ENCODE data around the gene SH3GL2. TPM values are rescaled to one million over a fixed set of nuclear protein-coding genes. Genes with fewer than 3 reads are reported as not detected.

Gene SH3GL2
- total RNA-seq, 1 donor from 2014 or later, result not detected

DNA sequence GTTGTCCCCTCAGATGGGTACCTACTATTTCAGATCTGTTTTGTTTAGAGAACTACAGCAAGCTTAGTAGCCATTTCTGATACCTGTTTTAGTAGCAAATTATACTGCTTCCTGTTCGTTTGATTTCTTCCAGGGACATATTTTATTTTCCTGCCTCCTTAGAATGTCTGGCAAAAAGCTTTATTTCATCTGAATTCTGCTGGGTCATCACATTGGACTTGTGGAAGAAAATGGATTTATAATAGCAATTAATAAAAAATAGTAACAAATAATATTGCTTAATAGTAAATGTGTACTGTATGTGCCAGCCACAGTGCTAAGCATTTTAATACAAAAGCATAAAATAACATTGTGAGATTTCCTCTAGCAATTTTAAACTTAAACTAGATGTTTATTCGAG, 79.4 kb downstream of the SH3GL2 start:
- TF ChIP-seq, protein P1, sequence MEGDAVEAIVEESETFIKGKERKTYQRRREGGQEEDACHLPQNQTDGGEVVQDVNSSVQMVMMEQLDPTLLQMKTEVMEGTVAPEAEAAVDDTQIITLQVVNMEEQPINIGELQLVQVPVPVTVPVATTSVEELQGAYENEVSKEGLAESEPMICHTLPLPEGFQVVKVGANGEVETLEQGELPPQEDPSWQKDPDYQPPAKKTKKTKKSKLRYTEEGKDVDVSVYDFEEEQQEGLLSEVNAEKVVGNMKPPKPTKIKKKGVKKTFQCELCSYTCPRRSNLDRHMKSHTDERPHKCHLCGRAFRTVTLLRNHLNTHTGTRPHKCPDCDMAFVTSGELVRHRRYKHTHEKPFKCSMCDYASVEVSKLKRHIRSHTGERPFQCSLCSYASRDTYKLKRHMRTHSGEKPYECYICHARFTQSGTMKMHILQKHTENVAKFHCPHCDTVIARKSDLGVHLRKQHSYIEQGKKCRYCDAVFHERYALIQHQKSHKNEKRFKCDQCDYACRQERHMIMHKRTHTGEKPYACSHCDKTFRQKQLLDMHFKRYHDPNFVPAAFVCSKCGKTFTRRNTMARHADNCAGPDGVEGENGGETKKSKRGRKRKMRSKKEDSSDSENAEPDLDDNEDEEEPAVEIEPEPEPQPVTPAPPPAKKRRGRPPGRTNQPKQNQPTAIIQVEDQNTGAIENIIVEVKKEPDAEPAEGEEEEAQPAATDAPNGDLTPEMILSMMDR (IDR thresholded peaks at IDR 0.05), result no peak
- POLR2A ChIA-PET, result no interaction called here
- no peak overlapping the region for H3K27ac Mint-ChIP-seq
- peaks cover 3% of the 10 kb centered on the region for H3K9me3 Mint-ChIP-seq
- H3K4me1 Mint-ChIP-seq, result no peaks in the 10 kb centered on the region
- no peaks in the 10 kb centered on the region for H3K36me3 Mint-ChIP-seq (ENCODE audit: low read depth)
- no peaks in the 10 kb centered on the region for H3K27me3 Mint-ChIP-seq
- DNase-seq, result no peak
- intact Hi-C loops (cut with micrococcal nuclease), result no loop called here
- H3K4me3 Mint-ChIP-seq, result no peak overlapping the region
- ATAC-seq (ENCODE audit: low read depth), result no peak
- CTCF ChIA-PET, result no interaction called here

- Mint-ChIP-seq H3K9me3 (peaks cover 3% of the 10 kb centered on the region), H3K4me3 (no peak overlapping the region), H3K4me1 (no peaks in the 10 kb centered on the region), H3K27ac (no peak overlapping the region), H3K36me3 (ENCODE audit: low read depth) (no peaks in the 10 kb centered on the region), H3K27me3 (no peaks in the 10 kb centered on the region)
- ATAC-seq (ENCODE audit: low read depth) (no peak), DNase-seq (no peak)
- CTCF ChIA-PET, result no interaction called here
- TF ChIP-seq, protein P1 (IDR thresholded peaks at IDR 0.05), result no peak
- intact Hi-C loops (cut with micrococcal nuclease), result no loop called here
- POLR2A ChIA-PET, result no interaction called here
These were observed 81.3 kb downstream of the SH3GL2 start for GRCh38 chr9:17660158-17660557.

DNA sequence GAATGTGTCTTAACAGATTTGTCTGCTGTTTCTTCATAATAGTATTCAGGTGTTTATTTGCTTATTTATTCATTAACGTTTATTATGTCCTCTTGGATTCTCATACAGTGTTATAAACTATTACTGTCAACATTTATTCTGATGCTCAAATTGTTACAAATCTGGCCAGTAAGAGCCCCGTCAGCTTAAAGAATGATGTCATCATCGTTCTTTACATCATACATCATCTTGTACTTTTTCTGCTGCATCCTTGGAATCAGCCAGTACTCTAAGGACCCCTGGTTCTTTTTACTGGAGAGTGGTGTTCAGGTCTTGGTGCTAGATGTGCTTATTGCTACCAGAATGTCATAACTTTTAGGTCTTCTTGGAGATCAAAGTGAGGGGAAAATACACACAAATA, 86.6 kb downstream of the SH3GL2 start:
- H3K9me3 Mint-ChIP-seq, result no peaks in the 10 kb centered on the region
- no peaks in the 10 kb centered on the region for H3K36me3 Mint-ChIP-seq (ENCODE audit: low read depth)
- DNase-seq (no peak), ATAC-seq (ENCODE audit: low read depth) (no peak)
- ChIA-PET CTCF (no interaction called here), POLR2A (no interaction called here)
- intact Hi-C loops (cut with micrococcal nuclease), result no loop called here
- TF ChIP-seq, protein P1 (IDR thresholded peaks at IDR 0.05), result no peak
- H3K27ac Mint-ChIP-seq, result no peak overlapping the region
- no peak overlapping the region for H3K4me3 Mint-ChIP-seq
- H3K4me1 Mint-ChIP-seq, result no peaks in the 10 kb centered on the region
- no peaks in the 10 kb centered on the region for H3K27me3 Mint-ChIP-seq

DNA sequence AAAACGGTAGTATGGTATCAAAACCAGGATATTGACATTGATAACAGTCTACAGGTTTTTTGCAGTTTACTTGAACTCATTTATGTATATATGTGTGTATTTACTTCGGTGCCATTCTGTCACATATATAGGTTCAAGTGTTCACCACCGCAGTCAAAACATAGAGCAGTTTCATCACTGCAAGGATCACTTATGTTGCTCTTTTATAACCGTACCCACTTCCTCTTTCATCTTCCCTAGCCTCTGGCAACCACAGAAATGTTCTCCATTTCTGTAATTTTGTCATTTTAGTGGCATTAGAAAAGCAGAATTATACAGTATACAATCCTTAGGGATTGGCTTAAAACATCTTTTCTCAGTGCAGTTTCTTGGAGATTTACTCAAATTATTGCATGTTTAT, 90.3 kb downstream of the SH3GL2 start:
- no peaks in the 10 kb centered on the region for H3K4me1 Mint-ChIP-seq
- ATAC-seq (ENCODE audit: low read depth) (no peak), DNase-seq (no peak)
- peaks cover 4% of the 10 kb centered on the region for H3K9me3 Mint-ChIP-seq
- H3K4me3 Mint-ChIP-seq, result no peak overlapping the region
- ChIA-PET POLR2A (no interaction called here), CTCF (no interaction called here)
- H3K27ac Mint-ChIP-seq, result no peak overlapping the region
- TF ChIP-seq, protein P1 (IDR thresholded peaks at IDR 0.05), result no peak
- intact Hi-C loops (cut with micrococcal nuclease), result no loop called here
- H3K36me3 Mint-ChIP-seq (ENCODE audit: low read depth), result no peaks in the 10 kb centered on the region
- no peaks in the 10 kb centered on the region for H3K27me3 Mint-ChIP-seq

GRCh38 chr9:17682684-17683083, 103.8 kb downstream of the SH3GL2 start:
- no peak overlapping the region for H3K27ac Mint-ChIP-seq
- POLR2A ChIA-PET, result no interaction called here
- H3K4me1 Mint-ChIP-seq, result no peaks in the 10 kb centered on the region
- intact Hi-C loops (cut with micrococcal nuclease), result no loop called here
- CTCF ChIA-PET, result no interaction called here
- H3K9me3 Mint-ChIP-seq, result no peaks in the 10 kb centered on the region
- no peaks in the 10 kb centered on the region for H3K27me3 Mint-ChIP-seq
- DNase-seq (no peak), ATAC-seq (ENCODE audit: low read depth) (no peak)
- TF ChIP-seq, protein P1 (IDR thresholded peaks at IDR 0.05), result no peak
- no peaks in the 10 kb centered on the region for H3K36me3 Mint-ChIP-seq (ENCODE audit: low read depth)
- H3K4me3 Mint-ChIP-seq, result no peak overlapping the region
